HG03460 (cell line): ENCODE data around the gene IGSF9.

Experiments
- ATAC-seq: cut with Tn5 transposase; IDR thresholded peaks from one replicate; pipeline ENCODE4 v1.9.1; 2021; ENCODE audit not compliant: unreplicated experiment

Gene IGSF9

GRCh38 chr1:159973350-159973940, 28.0 kb upstream of the IGSF9 start:
- no peak for ATAC-seq

- ATAC-seq, result no peak
Observed at GRCh38 chr1:159972443-159973205, 27.2 kb upstream of the IGSF9 start.

GRCh38 chr1:159970932-159971342, 25.5 kb upstream of the IGSF9 start:
- ATAC-seq, result no peak

- ATAC-seq, result no peak
Observed at GRCh38 chr1:159968901-159969300, 23.5 kb upstream of the IGSF9 start.

- ATAC-seq, result no peak
Observed at GRCh38 chr1:159965263-159965662, 19.9 kb upstream of the IGSF9 start.

GRCh38 chr1:159964144-159964543, 18.7 kb upstream of the IGSF9 start:
- ATAC-seq, result no peak

- ATAC-seq, result no peak
Observed at GRCh38 chr1:159962176-159962575, 16.8 kb upstream of the IGSF9 start.

- ATAC-seq, result no peak
Observed at GRCh38 chr1:159961636-159962035, 16.2 kb upstream of the IGSF9 start.

GRCh38 chr1:159960721-159961381, 15.4 kb upstream of the IGSF9 start:
- ATAC-seq, result no peak

- ATAC-seq, result no peak
Observed at GRCh38 chr1:159959451-159959850, 14.0 kb upstream of the IGSF9 start.

- ATAC-seq, result no peak
Observed at GRCh38 chr1:159958719-159959380, 13.4 kb upstream of the IGSF9 start.

GRCh38 chr1:159957824-159958268, 12.4 kb upstream of the IGSF9 start:
- no peak for ATAC-seq

- ATAC-seq, result no peak
Observed at GRCh38 chr1:159955456-159955855, 10.0 kb upstream of the IGSF9 start.

GRCh38 chr1:159953536-159954515, 8.4 kb upstream of the IGSF9 start, which contains the start of gene SLAMF9:
Gene SLAMF9 (minus strand): TSS chr1:159954237. CDS start chr1:159954137, 100 bp downstream.
- no peak for ATAC-seq

GRCh38 chr1:159952932-159953331, 7.5 kb upstream of the IGSF9 start:
- no peak for ATAC-seq

GRCh38 chr1:159951551-159951950, 6.1 kb upstream of the IGSF9 start:
- ATAC-seq, result no peak

GRCh38 chr1:159951016-159951415, 5.6 kb upstream of the IGSF9 start:
- ATAC-seq, result no peak

- no peak for ATAC-seq
Observed at GRCh38 chr1:159949981-159950381, 4.6 kb upstream of the IGSF9 start.

GRCh38 chr1:159949123-159949522, 3.7 kb upstream of the IGSF9 start:
- ATAC-seq, result no peak

- no peak for ATAC-seq
Observed at GRCh38 chr1:159947942-159948341, 2.5 kb upstream of the IGSF9 start.
